ENCODE measurements around the gene SP6.

DNA sequence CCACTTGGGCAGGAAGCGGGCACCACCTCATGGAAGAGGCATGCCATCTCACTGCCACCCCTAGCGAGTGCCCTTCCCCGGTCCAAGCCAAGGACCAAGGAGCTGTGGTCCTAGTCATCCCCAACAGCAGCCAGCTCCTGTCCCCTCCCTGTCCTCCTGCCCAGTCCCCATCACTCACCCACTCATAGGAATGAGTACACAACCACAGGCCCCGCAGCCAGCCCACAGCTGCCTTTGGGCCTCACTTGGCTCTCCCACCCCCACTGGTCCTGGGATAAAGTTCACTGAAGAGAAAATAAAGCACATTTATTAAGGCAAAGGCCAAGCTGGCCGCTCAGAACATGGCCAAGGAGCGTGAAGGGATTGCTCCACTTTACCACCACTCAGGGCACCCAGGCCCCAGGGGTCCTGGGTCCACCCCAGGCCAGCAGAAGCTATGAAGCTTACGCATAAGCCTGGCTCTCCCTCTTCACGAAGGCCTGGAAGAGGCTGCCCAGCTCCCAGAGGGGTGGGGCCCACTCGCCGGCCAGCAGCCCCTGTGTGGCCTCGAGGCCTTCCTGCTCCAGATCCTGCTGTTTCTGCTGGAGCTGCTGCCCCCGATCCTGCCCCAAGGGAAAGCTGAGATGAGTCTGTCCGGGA lies 13.4 kb downstream of the SP6 start:
- TF ChIP-seq, protein P1, sequence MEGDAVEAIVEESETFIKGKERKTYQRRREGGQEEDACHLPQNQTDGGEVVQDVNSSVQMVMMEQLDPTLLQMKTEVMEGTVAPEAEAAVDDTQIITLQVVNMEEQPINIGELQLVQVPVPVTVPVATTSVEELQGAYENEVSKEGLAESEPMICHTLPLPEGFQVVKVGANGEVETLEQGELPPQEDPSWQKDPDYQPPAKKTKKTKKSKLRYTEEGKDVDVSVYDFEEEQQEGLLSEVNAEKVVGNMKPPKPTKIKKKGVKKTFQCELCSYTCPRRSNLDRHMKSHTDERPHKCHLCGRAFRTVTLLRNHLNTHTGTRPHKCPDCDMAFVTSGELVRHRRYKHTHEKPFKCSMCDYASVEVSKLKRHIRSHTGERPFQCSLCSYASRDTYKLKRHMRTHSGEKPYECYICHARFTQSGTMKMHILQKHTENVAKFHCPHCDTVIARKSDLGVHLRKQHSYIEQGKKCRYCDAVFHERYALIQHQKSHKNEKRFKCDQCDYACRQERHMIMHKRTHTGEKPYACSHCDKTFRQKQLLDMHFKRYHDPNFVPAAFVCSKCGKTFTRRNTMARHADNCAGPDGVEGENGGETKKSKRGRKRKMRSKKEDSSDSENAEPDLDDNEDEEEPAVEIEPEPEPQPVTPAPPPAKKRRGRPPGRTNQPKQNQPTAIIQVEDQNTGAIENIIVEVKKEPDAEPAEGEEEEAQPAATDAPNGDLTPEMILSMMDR (IDR thresholded peaks at IDR 0.05; ENCODE audit: insufficient read depth, low read length) = no peak
- TF ChIP-seq, protein P2, sequence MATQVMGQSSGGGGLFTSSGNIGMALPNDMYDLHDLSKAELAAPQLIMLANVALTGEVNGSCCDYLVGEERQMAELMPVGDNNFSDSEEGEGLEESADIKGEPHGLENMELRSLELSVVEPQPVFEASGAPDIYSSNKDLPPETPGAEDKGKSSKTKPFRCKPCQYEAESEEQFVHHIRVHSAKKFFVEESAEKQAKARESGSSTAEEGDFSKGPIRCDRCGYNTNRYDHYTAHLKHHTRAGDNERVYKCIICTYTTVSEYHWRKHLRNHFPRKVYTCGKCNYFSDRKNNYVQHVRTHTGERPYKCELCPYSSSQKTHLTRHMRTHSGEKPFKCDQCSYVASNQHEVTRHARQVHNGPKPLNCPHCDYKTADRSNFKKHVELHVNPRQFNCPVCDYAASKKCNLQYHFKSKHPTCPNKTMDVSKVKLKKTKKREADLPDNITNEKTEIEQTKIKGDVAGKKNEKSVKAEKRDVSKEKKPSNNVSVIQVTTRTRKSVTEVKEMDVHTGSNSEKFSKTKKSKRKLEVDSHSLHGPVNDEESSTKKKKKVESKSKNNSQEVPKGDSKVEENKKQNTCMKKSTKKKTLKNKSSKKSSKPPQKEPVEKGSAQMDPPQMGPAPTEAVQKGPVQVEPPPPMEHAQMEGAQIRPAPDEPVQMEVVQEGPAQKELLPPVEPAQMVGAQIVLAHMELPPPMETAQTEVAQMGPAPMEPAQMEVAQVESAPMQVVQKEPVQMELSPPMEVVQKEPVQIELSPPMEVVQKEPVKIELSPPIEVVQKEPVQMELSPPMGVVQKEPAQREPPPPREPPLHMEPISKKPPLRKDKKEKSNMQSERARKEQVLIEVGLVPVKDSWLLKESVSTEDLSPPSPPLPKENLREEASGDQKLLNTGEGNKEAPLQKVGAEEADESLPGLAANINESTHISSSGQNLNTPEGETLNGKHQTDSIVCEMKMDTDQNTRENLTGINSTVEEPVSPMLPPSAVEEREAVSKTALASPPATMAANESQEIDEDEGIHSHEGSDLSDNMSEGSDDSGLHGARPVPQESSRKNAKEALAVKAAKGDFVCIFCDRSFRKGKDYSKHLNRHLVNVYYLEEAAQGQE (IDR thresholded peaks at IDR 0.05; ENCODE audit: insufficient replicate concordance, low read depth) = no peak
- TF ChIP-seq POLR2AphosphoS5 (IDR thresholded peaks at IDR 0.05; ENCODE audit: low read depth) (no peak), SPI1 (IDR thresholded peaks at IDR 0.05; ENCODE audit: borderline replicate concordance, low read depth) (no peak)
